Esophagus muscularis mucosa (tissue), 2 donors: Measurements from ENCODE around the gene FMN1.

ENCODE experiments used
- EP300 ChIP-seq: sonication (generic); formaldehyde crosslinking; IDR thresholded peaks from one replicate; pipeline ENCODE4 v1.6.1; 2017; ENCODE audit warnings: antibody characterized with exemption
- POLR2A ChIP-seq: fragments of 450-650 bp; IDR thresholded peaks from one replicate; pipeline ENCODE4 v1.6.1; 2017; ENCODE audit warnings: antibody characterized with exemption, moderate library complexity, mild to moderate bottlenecking, low read depth

DNA sequence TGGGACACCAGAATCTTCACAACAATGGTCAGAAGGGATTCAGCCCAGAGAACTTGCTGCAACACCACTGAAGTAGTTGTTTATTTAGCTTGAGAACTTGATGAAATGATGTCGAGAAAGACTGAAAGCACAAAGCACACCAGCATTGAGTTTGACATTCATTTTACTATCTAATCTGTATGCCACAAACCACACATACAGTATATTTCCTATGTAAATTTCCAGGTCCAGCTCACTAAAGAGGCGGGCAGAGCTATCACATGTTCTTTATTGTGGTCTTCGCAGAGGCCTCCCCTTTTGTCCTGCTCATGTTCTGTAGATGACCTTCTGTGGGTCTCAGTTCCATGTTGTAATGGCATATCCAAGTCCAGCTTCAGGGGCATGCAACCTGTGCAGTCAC, 10.4 kb upstream of the FMN1 start:
- TF ChIP-seq POLR2A (no peak), EP300 (no peak)
